ENCODE data around the gene TM9SF4. TPM values are rescaled to one million over a fixed set of nuclear protein-coding genes. Genes with fewer than 3 reads are reported as not detected.

The TM9SF4 gene
- total and polyA plus RNA-seq, 2 of the 8 experiments (the other 6 are each of a cell fraction or from before 2014, with no cell fraction given): 38.4 to 68.7 TPM

- TF ChIP-seq CHD7 (IDR thresholded peaks at IDR 0.05; ENCODE audit: insufficient replicate concordance, low read length) (no peak), NRF1 (IDR thresholded peaks at IDR 0.05; ENCODE audit: low read depth, low read length) (no peak), ATF3 (IDR thresholded peaks at IDR 0.05; ENCODE audit: insufficient read depth, low read depth, low read length) (no peak), CBX5 (IDR thresholded peaks at IDR 0.05; ENCODE audit: low read depth, low read length) (no peak), BRCA1 (IDR thresholded peaks at IDR 0.05; ENCODE audit: low read depth, low read length) (no peak), NANOG (IDR thresholded peaks at IDR 0.05; ENCODE audit: insufficient read depth, low read depth, low read length, poor library complexity, severe bottlenecking) (no peak), FOSL1 (IDR thresholded peaks at IDR 0.05; ENCODE audit: insufficient read depth, low read depth, low read length) (no peak), EGR1 (IDR thresholded peaks at IDR 0.05; ENCODE audit: borderline replicate concordance, low read depth, low read length) (no peak), SP1 (IDR thresholded peaks at IDR 0.05; ENCODE audit: low read depth, low read length) (no peak), KDM5A (IDR thresholded peaks at IDR 0.05; ENCODE audit: low read length) (no peak)
These were observed 32.3 kb upstream of the TM9SF4 start (continued) for GRCh38 chr20:32077190-32077589.

All from H1 (cell line).